Rectal smooth muscle tissue (tissue), 1 donor: ENCODE results near the gene IGSF9B.

Experiments used
- H3K27ac ChIP-seq: one replicate; pipeline ENCODE4 v1.7.0; 2013; ENCODE audit warnings: low read depth, low read length, inconsistent platforms
- H3K27me3 ChIP-seq: one replicate; pipeline ENCODE4 v1.7.0; 2013; ENCODE audit warnings: low read length; ENCODE audit not compliant: control insufficient read depth, insufficient read depth
- H3K36me3 ChIP-seq: one replicate; pipeline ENCODE4 v1.7.0; 2013; ENCODE audit warnings: low read length; ENCODE audit not compliant: control insufficient read depth, insufficient read depth
- H3K4me1 ChIP-seq: one replicate; pipeline ENCODE4 v1.7.0; 2013; ENCODE audit warnings: low read length; ENCODE audit not compliant: control insufficient read depth, insufficient read depth
- H3K4me3 ChIP-seq: one replicate; pipeline ENCODE4 v1.7.0; 2013; ENCODE audit warnings: low read length
- H3K9ac ChIP-seq: one replicate; pipeline ENCODE4 v1.7.0; 2013; ENCODE audit warnings: low read length

The IGSF9B gene

DNA sequence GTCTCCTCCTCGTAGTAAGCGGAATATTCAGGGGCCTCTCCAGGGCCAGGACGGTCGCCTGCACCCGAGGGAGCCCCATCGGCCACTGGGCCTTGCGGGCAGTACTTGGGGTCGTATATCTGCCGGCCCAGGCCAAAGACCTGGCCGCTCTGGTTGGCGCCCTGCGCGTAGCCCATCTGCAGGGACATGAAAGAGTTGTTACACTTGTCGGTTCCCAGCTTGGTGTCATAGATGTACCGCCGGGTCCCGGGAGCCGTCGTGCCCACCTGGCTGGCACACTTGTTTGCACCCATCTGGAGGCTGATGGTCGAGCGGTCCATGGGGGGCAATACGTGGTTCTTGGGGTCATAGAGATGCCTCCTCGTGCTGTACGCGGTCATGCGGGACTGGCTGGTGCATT, 92.0 kb downstream of the IGSF9B start:
- H3K27me3 ChIP-seq, result no peaks in the 10 kb centered on the region
- no peaks in the 10 kb centered on the region for H3K4me1 ChIP-seq
- no peak overlapping the region for H3K4me3 ChIP-seq
- H3K27ac ChIP-seq, result no peak overlapping the region
- H3K36me3 ChIP-seq, result no peaks in the 10 kb centered on the region
- no peak overlapping the region for H3K9ac ChIP-seq

DNA sequence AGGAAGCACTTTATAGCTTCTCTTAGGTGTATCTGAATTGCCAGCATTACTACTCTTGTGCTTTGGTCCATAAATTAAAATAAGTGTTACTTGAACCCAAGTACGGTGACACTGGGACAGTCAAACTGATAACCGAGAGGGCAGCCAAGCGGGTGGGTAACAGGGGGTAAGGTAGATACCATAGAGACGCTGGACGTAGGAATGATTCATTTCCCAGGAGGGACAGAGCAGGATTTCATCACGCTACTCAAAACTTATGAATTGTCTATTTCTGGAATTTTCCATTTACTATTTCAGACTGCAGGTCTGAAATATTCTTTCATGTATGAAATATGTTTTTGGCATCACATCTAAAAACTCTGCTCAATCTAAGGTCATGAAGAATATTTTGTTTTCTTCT, 96.6 kb downstream of the IGSF9B start:
- Histone ChIP-seq H3K4me1 (no peaks in the 10 kb centered on the region), H3K36me3 (no peaks in the 10 kb centered on the region), H3K27ac (no peak overlapping the region), H3K4me3 (no peak overlapping the region), H3K9ac (no peak overlapping the region), H3K27me3 (no peaks in the 10 kb centered on the region)
